ENCODE results near the gene CD36. TPM values are rescaled to one million over a fixed set of nuclear protein-coding genes. Genes with fewer than 3 reads are reported as not detected.

CD36 gene
- total and polyA plus RNA-seq, 3 donors from 2014 or later: 5.6 to 19.8 (median 12.8) TPM

GRCh38 chr7:80676404-80676803 is 38.0 kb downstream of the CD36 start:
- TF ChIP-seq POLR2A (IDR thresholded peaks at IDR 0.05) (no peak), CTCF (IDR thresholded peaks at IDR 0.05) (no peak)
- no peak overlapping the region for H3K27ac ChIP-seq
- no peaks in the 10 kb centered on the region for H3K27me3 ChIP-seq
- no peak for DNase-seq
- no peaks in the 10 kb centered on the region for H3K4me1 ChIP-seq
- H3K4me3 ChIP-seq: no peak overlapping the region
- no peaks in the 10 kb centered on the region for H3K9me3 ChIP-seq
- intact Hi-C loops (cut with DNase I; ENCODE audit: low total_unique reads): no loop called here
- 93 to 98% methylated on average over 2 of the region's 2 CpGs for WGBS, 2 donors
- H3K36me3 ChIP-seq (ENCODE audit: low read depth, missing control alignments): no peaks in the 10 kb centered on the region

- DNase-seq: no peak
- H3K27me3 ChIP-seq: no peaks in the 10 kb centered on the region
- H3K4me3 ChIP-seq: no peak overlapping the region
- TF ChIP-seq POLR2A (IDR thresholded peaks at IDR 0.05) (no peak), CTCF (IDR thresholded peaks at IDR 0.05) (no peak)
- 85 to 93% methylated on average over 1 of the region's 1 CpG for WGBS, 2 donors
- no peaks in the 10 kb centered on the region for H3K9me3 ChIP-seq
- H3K4me1 ChIP-seq: no peaks in the 10 kb centered on the region
- no peak overlapping the region for H3K27ac ChIP-seq
- intact Hi-C loops (cut with DNase I; ENCODE audit: low total_unique reads): no loop called here
- no peaks in the 10 kb centered on the region for H3K36me3 ChIP-seq (ENCODE audit: low read depth, missing control alignments)
Measured at GRCh38 chr7:80677629-80678028, 39.2 kb downstream of the CD36 start.

GRCh38 chr7:80678707-80679106 is 40.3 kb downstream of the CD36 start:
- Histone ChIP-seq H3K4me1 (no peaks in the 10 kb centered on the region), H3K27me3 (no peaks in the 10 kb centered on the region), H3K9me3 (no peaks in the 10 kb centered on the region), H3K4me3 (no peak overlapping the region), H3K27ac (no peak overlapping the region), H3K36me3 (ENCODE audit: low read depth, missing control alignments) (no peaks in the 10 kb centered on the region)
- WGBS, 2 donors: 84 to 92% methylated on average over 8 of the region's 8 CpGs
- TF ChIP-seq POLR2A (IDR thresholded peaks at IDR 0.05) (no peak), CTCF (IDR thresholded peaks at IDR 0.05) (no peak)
- no peak for DNase-seq
- intact Hi-C loops (cut with DNase I; ENCODE audit: low total_unique reads): no loop called here

- intact Hi-C loops (cut with DNase I; ENCODE audit: low total_unique reads): no loop called here
- Histone ChIP-seq H3K27me3 (no peaks in the 10 kb centered on the region), H3K4me3 (no peak overlapping the region), H3K4me1 (no peaks in the 10 kb centered on the region), H3K27ac (no peak overlapping the region), H3K36me3 (ENCODE audit: low read depth, missing control alignments) (no peaks in the 10 kb centered on the region), H3K9me3 (no peaks in the 10 kb centered on the region)
- TF ChIP-seq POLR2A (IDR thresholded peaks at IDR 0.05) (no peak), CTCF (IDR thresholded peaks at IDR 0.05) (no peak)
- WGBS, 2 donors: 75 to 81% methylated on average over 10 of the region's 10 CpGs
- no peak for DNase-seq
Measured at GRCh38 chr7:80679921-80680907, 41.8 kb downstream of the CD36 start.

All from testis (tissue), 3 donors.